ENCODE data around the gene PAK4.

DNA sequence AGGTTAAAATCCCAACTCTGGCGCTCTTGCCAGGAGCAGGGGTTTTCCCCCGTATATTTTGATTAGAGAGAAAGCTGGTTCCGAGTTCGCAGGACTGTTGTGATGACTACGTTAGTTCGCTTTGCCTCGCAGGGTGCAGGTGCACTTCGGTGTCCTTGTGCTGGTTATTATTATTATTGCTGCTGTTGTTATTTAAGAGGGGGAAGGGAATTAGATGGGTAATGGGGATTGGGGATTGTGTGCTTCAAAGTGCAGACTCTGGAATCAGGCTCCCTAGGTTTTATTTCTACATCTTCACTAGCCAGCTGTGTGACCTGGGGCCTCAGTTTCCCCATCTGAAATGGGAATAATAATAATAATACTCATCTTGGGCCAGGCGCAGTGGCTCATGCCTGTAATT lies 26.2 kb upstream of the PAK4 start:
- TF ChIP-seq POLR2A (IDR thresholded peaks at IDR 0.05; ENCODE audit: low read length) (no peak), GATA1 (IDR thresholded peaks at IDR 0.05; ENCODE audit: low read depth, low read length) (no peak)
